C4-2B (cell line): ENCODE data around the gene ITGB1.

Experiments
- CTCF ChIP-seq: fragments of 450-650 bp; conservative IDR thresholded peaks from 2 replicates; pipeline ENCODE4 v1.5.1; 2017; ENCODE audit warnings: mild to moderate bottlenecking
- ZFX ChIP-seq: fragments of 450-650 bp; IDR thresholded peaks from 2 replicates; pipeline ENCODE4 v1.6.1; 2017

GRCh38 chr10:32931593-32931992 is 26.4 kb downstream of the ITGB1 start:
- TF ChIP-seq CTCF, result no peak
- TF ChIP-seq ZFX, result no peak
